ENCODE results near the gene TMEM50B.

The TMEM50B gene

DNA sequence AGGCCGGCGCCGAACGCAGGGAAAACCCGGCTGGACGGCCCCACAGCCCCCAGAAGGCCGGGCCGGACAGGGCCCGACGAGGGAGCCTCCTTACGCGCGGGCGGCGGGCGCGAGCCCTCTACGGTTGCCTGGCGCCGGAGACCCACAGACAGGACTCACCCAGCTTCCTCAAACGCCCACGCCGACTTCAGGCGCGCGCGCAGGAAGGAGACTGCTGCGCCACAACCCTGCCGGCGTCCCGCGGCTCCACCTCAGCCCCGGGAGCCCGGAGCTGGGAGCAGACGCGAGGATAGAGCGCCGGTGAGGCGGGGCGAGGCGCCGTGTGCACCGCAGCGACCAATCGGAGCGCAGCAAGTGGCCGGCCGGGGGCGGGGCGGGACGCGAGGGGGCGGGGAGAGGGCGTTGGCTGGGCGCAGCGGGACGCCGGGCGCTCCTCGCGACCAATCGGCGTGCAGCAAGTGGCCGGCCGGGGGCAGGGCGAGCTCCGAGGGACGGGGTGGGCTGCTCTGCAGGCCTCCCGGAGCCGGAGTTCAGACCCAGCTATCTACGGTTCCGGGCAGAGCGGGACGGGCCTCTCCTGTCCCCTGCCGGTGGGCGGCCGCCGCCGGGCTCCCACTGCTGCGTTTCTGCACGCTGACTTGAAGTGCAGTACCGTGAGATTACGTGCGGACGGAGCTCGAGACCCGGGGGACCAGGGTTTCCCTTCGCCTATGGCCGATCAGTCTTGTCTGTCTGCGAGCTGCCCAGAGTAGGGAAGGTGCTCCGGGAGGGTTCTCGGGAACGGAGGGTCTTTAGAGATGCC lies at the start of gene TMEM50B:
TSS of gene TMEM50B (minus strand) at position 296 of the 802 bp plus-strand sequence. CDS start 11,089 bp downstream, outside the sequence.
- H3K36me3 Mint-ChIP-seq (ENCODE audit: low read depth), result peaks cover 7% of the 10 kb centered on the region
- H3K9me3 Mint-ChIP-seq, result no peaks in the 10 kb centered on the region
- peak within 1 kb of the TSS; percentile 90 for H3K4me3 Mint-ChIP-seq
- H3K27me3 Mint-ChIP-seq (ENCODE audit: low read depth, poor library complexity), result peaks cover 15% of the 10 kb centered on the region
- peak; percentile 96 for DNase-seq
- peak within 1 kb of the TSS; percentile 95 for H3K27ac Mint-ChIP-seq
- H3K4me1 Mint-ChIP-seq, result peaks cover 23% of the 10 kb centered on the region
- peak; percentile 46 for TF ChIP-seq CTCF (IDR thresholded peaks at IDR 0.05)

GRCh38 chr21:33522953-33523349 lies 43.2 kb upstream of the TMEM50B start:
- Mint-ChIP-seq H3K36me3 (ENCODE audit: low read depth) (peaks cover 55% of the 10 kb centered on the region), H3K27ac (no peak overlapping the region), H3K27me3 (ENCODE audit: low read depth, poor library complexity) (no peaks in the 10 kb centered on the region), H3K9me3 (no peaks in the 10 kb centered on the region), H3K4me3 (no peak overlapping the region), H3K4me1 (no peaks in the 10 kb centered on the region)
- DNase-seq, result no peak
- no peak for TF ChIP-seq CTCF (IDR thresholded peaks at IDR 0.05)

- H3K9me3 Mint-ChIP-seq, result no peaks in the 10 kb centered on the region
- TF ChIP-seq CTCF (IDR thresholded peaks at IDR 0.05), result no peak
Observed at GRCh38 chr21:33522297-33522952, 42.7 kb upstream of the TMEM50B start.

DNA sequence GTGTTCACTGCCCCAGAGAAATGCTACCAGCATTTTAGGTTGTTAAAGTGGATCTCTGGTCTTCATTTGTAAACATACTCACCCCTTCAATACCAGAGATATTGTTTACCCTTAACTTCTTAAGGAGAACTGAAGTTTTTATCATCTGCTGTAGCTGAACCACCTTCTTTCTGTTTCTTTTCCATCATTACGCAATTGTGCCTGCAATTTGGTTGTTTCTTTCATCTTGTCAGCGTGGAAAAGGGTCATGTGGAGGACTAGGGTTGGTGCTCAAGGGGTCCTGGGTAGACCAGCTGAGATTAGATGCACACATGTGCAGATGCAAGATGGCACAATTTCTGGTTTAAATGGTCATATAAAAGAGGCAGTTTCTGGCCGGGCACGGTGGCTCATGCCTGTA lies 39.1 kb upstream of the TMEM50B start:
- H3K9me3 Mint-ChIP-seq, result no peaks in the 10 kb centered on the region
- no peak for DNase-seq
- H3K36me3 Mint-ChIP-seq (ENCODE audit: low read depth), result peaks cover 56% of the 10 kb centered on the region
- TF ChIP-seq CTCF (IDR thresholded peaks at IDR 0.05), result no peak
- H3K27ac Mint-ChIP-seq, result no peak overlapping the region
- H3K4me3 Mint-ChIP-seq, result no peak overlapping the region
- no peaks in the 10 kb centered on the region for H3K4me1 Mint-ChIP-seq
- no peaks in the 10 kb centered on the region for H3K27me3 Mint-ChIP-seq (ENCODE audit: low read depth, poor library complexity)

More at GRCh38 chr21:33522297-33522952, 42.7 kb upstream of the TMEM50B start:
- Mint-ChIP-seq H3K27ac (no peak overlapping the region), H3K4me3 (no peak overlapping the region), H3K4me1 (no peaks in the 10 kb centered on the region), H3K27me3 (ENCODE audit: low read depth, poor library complexity) (no peaks in the 10 kb centered on the region), H3K36me3 (ENCODE audit: low read depth) (peaks cover 53% of the 10 kb centered on the region)
- no peak for DNase-seq

DNA sequence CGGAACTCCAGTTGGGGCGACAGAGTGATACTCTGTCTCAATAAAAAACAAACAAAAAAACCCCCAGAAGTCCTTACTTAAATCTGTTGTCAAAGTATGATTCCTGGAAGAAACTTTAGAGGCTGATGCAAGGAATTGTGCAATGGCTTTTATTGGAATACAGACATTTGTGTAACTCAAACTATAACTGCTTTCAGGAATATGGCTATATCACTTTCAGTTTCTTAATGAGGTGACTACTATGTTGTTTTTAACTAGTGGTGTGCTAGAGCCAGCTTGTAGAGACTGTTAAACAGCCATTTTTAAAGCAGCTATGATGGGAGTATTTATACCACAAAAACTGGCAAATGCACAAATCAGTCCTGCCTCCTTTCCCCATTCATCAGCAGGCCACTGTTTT lies 34.5 kb upstream of the TMEM50B start:
- no peak for TF ChIP-seq CTCF (IDR thresholded peaks at IDR 0.05)
- no peak for DNase-seq
- Mint-ChIP-seq H3K4me1 (no peaks in the 10 kb centered on the region), H3K9me3 (no peaks in the 10 kb centered on the region), H3K27ac (no peak overlapping the region), H3K27me3 (ENCODE audit: low read depth, poor library complexity) (no peaks in the 10 kb centered on the region), H3K4me3 (no peak overlapping the region), H3K36me3 (ENCODE audit: low read depth) (peaks cover 77% of the 10 kb centered on the region)

Measured in nephron progenitor cell (in vitro differentiated cells).